Effector memory CD4-positive, alpha-beta T cell (primary cell): ENCODE measurements around the gene CCT4.
"Not testable (repeated sequence)": the region's sequence is repeated elsewhere in the genome, so short reads cannot be mapped to it uniquely, and the experiment has no call there.

Experiments
- DNase-seq, 3 donors: peaks; one replicate each; pipeline ENCODE4 v3.0.0-alpha.2; 2020
- H3K27ac ChIP-seq: 2 replicates; pipeline ENCODE4 v1.7.0; 2013; ENCODE audit warnings: mild to moderate bottlenecking, low read length, moderate library complexity; ENCODE audit not compliant: insufficient read depth, poor library complexity, severe bottlenecking
- H3K27me3 ChIP-seq: replicated peaks from 2 replicates; pipeline ENCODE4 v1.7.0; 2013; ENCODE audit warnings: mild to moderate bottlenecking, low read length; ENCODE audit not compliant: insufficient read depth, control insufficient read depth, poor library complexity, severe bottlenecking
- H3K36me3 ChIP-seq: 2 replicates; pipeline ENCODE4 v1.7.0; 2013; ENCODE audit warnings: mild to moderate bottlenecking, low read length, moderate library complexity; ENCODE audit not compliant: control insufficient read depth, insufficient read depth
- H3K4me1 ChIP-seq: 2 replicates; pipeline ENCODE4 v1.7.0; 2013; ENCODE audit warnings: low read length, mild to moderate bottlenecking; ENCODE audit not compliant: control insufficient read depth, insufficient read depth, poor library complexity, severe bottlenecking
- H3K4me3 ChIP-seq: 2 replicates; pipeline ENCODE4 v1.7.0; 2013; ENCODE audit warnings: low read length, low read depth, mild to moderate bottlenecking; ENCODE audit not compliant: insufficient read depth, poor library complexity, severe bottlenecking
- H3K9me3 ChIP-seq: 2 replicates; pipeline ENCODE4 v1.7.0; 2013; ENCODE audit warnings: mild to moderate bottlenecking, low read length, moderate library complexity; ENCODE audit not compliant: control insufficient read depth

Gene CCT4

GRCh38 chr2:61853086-61853846, 35.2 kb downstream of the CCT4 start:
- no peak for DNase-seq
- H3K4me1 ChIP-seq, result peaks cover 7% of the 10 kb centered on the region
- H3K27me3 ChIP-seq, result no peaks in the 10 kb centered on the region
- H3K27ac ChIP-seq, result peak overlapping the region; percentile 75
- H3K36me3 ChIP-seq, result no peaks in the 10 kb centered on the region
- H3K9me3 ChIP-seq, result no peaks in the 10 kb centered on the region
- H3K4me3 ChIP-seq, result peak overlapping the region; percentile 93

- not testable (repeated sequence) for H3K27me3 ChIP-seq, DNase-seq, H3K4me1 ChIP-seq, H3K27ac ChIP-seq, H3K9me3 ChIP-seq, H3K36me3 ChIP-seq, H3K4me3 ChIP-seq
Measured at GRCh38 chr2:61851270-61851669, 37.2 kb downstream of the CCT4 start.

- DNase-seq, result no peak
- H3K27ac ChIP-seq, result no peak overlapping the region
- H3K9me3 ChIP-seq, result no peaks in the 10 kb centered on the region
- no peaks in the 10 kb centered on the region for H3K4me1 ChIP-seq
- no peaks in the 10 kb centered on the region for H3K36me3 ChIP-seq
- no peak overlapping the region for H3K4me3 ChIP-seq
- H3K27me3 ChIP-seq, result no peaks in the 10 kb centered on the region
Measured at GRCh38 chr2:61845320-61845719, 43.1 kb downstream of the CCT4 start.

GRCh38 chr2:61841286-61841685, 47.2 kb downstream of the CCT4 start:
- Histone ChIP-seq H3K27me3 (no peaks in the 10 kb centered on the region), H3K9me3 (no peaks in the 10 kb centered on the region), H3K27ac (no peak overlapping the region), H3K36me3 (no peaks in the 10 kb centered on the region), H3K4me3 (no peak overlapping the region), H3K4me1 (no peaks in the 10 kb centered on the region)
- DNase-seq, result no peak

GRCh38 chr2:61834893-61835292, 53.6 kb downstream of the CCT4 start:
- H3K4me3 ChIP-seq, result no peak overlapping the region
- no peaks in the 10 kb centered on the region for H3K36me3 ChIP-seq
- no peaks in the 10 kb centered on the region for H3K9me3 ChIP-seq
- no peaks in the 10 kb centered on the region for H3K27me3 ChIP-seq
- no peak overlapping the region for H3K27ac ChIP-seq
- no peaks in the 10 kb centered on the region for H3K4me1 ChIP-seq
- no peak for DNase-seq

GRCh38 chr2:61833971-61834370, 54.5 kb downstream of the CCT4 start:
- Histone ChIP-seq H3K27me3 (no peaks in the 10 kb centered on the region), H3K4me1 (no peaks in the 10 kb centered on the region), H3K36me3 (no peaks in the 10 kb centered on the region), H3K4me3 (no peak overlapping the region), H3K27ac (no peak overlapping the region), H3K9me3 (no peaks in the 10 kb centered on the region)
- no peak for DNase-seq

GRCh38 chr2:61832183-61832841, 56.1 kb downstream of the CCT4 start:
- Histone ChIP-seq H3K36me3 (no peaks in the 10 kb centered on the region), H3K4me3 (no peak overlapping the region), H3K9me3 (no peaks in the 10 kb centered on the region), H3K27ac (no peak overlapping the region), H3K4me1 (no peaks in the 10 kb centered on the region), H3K27me3 (no peaks in the 10 kb centered on the region)
- DNase-seq, result no peak

- DNase-seq, result no peak
- H3K4me1 ChIP-seq, result no peaks in the 10 kb centered on the region
Measured at GRCh38 chr2:61822255-61822654, 66.2 kb downstream of the CCT4 start.

More at GRCh38 chr2:61822255-61822654, 66.2 kb downstream of the CCT4 start:
- Histone ChIP-seq H3K9me3 (no peaks in the 10 kb centered on the region), H3K36me3 (no peaks in the 10 kb centered on the region), H3K27ac (no peak overlapping the region), H3K27me3 (no peaks in the 10 kb centered on the region), H3K4me3 (no peak overlapping the region)
